NCI-H146 treated with DMSO at 0.1 percent for 48 hours (cell line): ENCODE data around the gene PEX14.

Source experiments
- DNase-seq: peaks from one replicate; lab custom pipeline; 2025; ENCODE audit not compliant: unreplicated experiment; lab: John Stamatoyannopoulos, UW

PEX14 gene

GRCh38 chr1:10538646-10539355 lies 64.1 kb downstream of the PEX14 start:
- DNase-seq, result no peak

- no peak for DNase-seq
Measured at GRCh38 chr1:10539411-10540043, 64.8 kb downstream of the PEX14 start.

- no peak for DNase-seq
Measured at GRCh38 chr1:10540277-10541005, 65.7 kb downstream of the PEX14 start.

- no peak for DNase-seq
Measured at GRCh38 chr1:10541286-10541685, 66.5 kb downstream of the PEX14 start.

GRCh38 chr1:10544239-10544638 lies 69.5 kb downstream of the PEX14 start:
- DNase-seq, result no peak

- DNase-seq, result no peak
Measured at GRCh38 chr1:10546896-10547295, 72.1 kb downstream of the PEX14 start.

- no peak for DNase-seq
Measured at GRCh38 chr1:10549904-10550664, 75.3 kb downstream of the PEX14 start.

GRCh38 chr1:10553118-10553517 lies 78.4 kb downstream of the PEX14 start:
- DNase-seq, result no peak

GRCh38 chr1:10555635-10556429 lies 81.1 kb downstream of the PEX14 start:
- no peak for DNase-seq

- no peak for DNase-seq
Measured at GRCh38 chr1:10556430-10557005, 81.8 kb downstream of the PEX14 start.

- DNase-seq, result no peak
Measured at GRCh38 chr1:10557714-10558113, 83.0 kb downstream of the PEX14 start.

- no peak for DNase-seq
Measured at GRCh38 chr1:10559386-10559785, 84.6 kb downstream of the PEX14 start.

- DNase-seq, result no peak
Measured at GRCh38 chr1:10561497-10561896, 86.7 kb downstream of the PEX14 start.

- DNase-seq, result no peak
Measured at GRCh38 chr1:10561955-10562354, 87.2 kb downstream of the PEX14 start.

GRCh38 chr1:10564063-10564462 lies 89.3 kb downstream of the PEX14 start:
- DNase-seq, result no peak

GRCh38 chr1:10569531-10569930 lies 94.8 kb downstream of the PEX14 start:
- no peak for DNase-seq

GRCh38 chr1:10575616-10576015 lies 100.9 kb downstream of the PEX14 start:
- no peak for DNase-seq

GRCh38 chr1:10578070-10578469 lies 103.3 kb downstream of the PEX14 start:
- DNase-seq, result no peak

GRCh38 chr1:10583641-10584040 lies 108.9 kb downstream of the PEX14 start:
- no peak for DNase-seq

- no peak for DNase-seq
Measured at GRCh38 chr1:10585242-10585641, 110.5 kb downstream of the PEX14 start.
